Esophagus muscularis mucosa (tissue), 4 donors: Measurements from ENCODE around the gene RRM1. TPM values are rescaled to one million over a fixed set of nuclear protein-coding genes. Genes with fewer than 3 reads are reported as not detected.
"Not testable (repeated sequence)": the region's sequence is repeated elsewhere in the genome, so short reads cannot be mapped to it uniquely, and the experiment has no call there.

ENCODE experiments used
- DNase-seq: peaks from one replicate; pipeline ENCODE4 v3.0.0-alpha.2; 2017; ENCODE audit errors: extremely low spot score
- H3K27ac ChIP-seq, 4 donors: fragments of 200-600 bp; sonication (generic); replicated peaks in 1 of 4; 1 replicate in 3 of 4; 2 replicates in 1 of 4; pipeline ENCODE4 v1.5.1; 2016 to 2019; ENCODE audit warnings: mild to moderate bottlenecking in 1 of 4
- H3K27me3 ChIP-seq, 4 donors: fragments of 200-600 bp; sonication (generic); one replicate each; pipeline versions ENCODE4 v1.5.1 to v1.6.0; 2016 to 2019
- H3K36me3 ChIP-seq, 4 donors: fragments of 200-600 bp; sonication (generic); one replicate each; pipeline ENCODE4 v1.5.1; 2016 to 2019
- H3K4me1 ChIP-seq, 4 donors: fragments of 200-600 bp; sonication (generic); one replicate each; pipeline ENCODE4 v1.5.1; 2016 to 2019
- H3K4me3 ChIP-seq, 4 donors: fragments of 200-600 bp; sonication (generic); 1 replicate in 2 of 4; 2 replicates in 2 of 4; pipeline ENCODE4 v1.5.1; 2016 to 2019; ENCODE audit warnings: mild to moderate bottlenecking in 4 of 4, moderate library complexity in 1 of 4
- H3K9me3 ChIP-seq, 4 donors: fragments of 200-600 bp; sonication (generic); 1 replicate in 3 of 4; 2 replicates in 1 of 4; pipeline ENCODE4 v1.5.1; 2016 to 2019
- EP300 ChIP-seq: sonication (generic); formaldehyde crosslinking; IDR thresholded peaks from one replicate; pipeline ENCODE4 v1.6.1; 2017; ENCODE audit warnings: antibody characterized with exemption
- POLR2A ChIP-seq: fragments of 450-650 bp; IDR thresholded peaks from one replicate; pipeline ENCODE4 v1.6.1; 2017; ENCODE audit warnings: antibody characterized with exemption, moderate library complexity, mild to moderate bottlenecking, low read depth
- POLR2AphosphoS5 ChIP-seq, 2 donors: sonication (generic); formaldehyde crosslinking; IDR thresholded peaks; one replicate each; pipeline ENCODE4 v1.6.1; 2017; ENCODE audit warnings: antibody characterized with exemption in 2 of 2
- WGBS: methylation state at CpG from one replicate; pipeline ENCODE4 v1.1.5; 2018; 5-methylcytosine and 5-hydroxymethylcytosine counted together
- intact Hi-C: fragments of 100-400 bp; cut with DNase I; formaldehyde crosslinking; loops from one replicate; pipeline ENCODE4 v1.15.1; 2023
- total RNA-seq, 4 donors: library from RNA; depleted of rRNA; stranded (reverse); fragments of >200 nt; gene quantifications; one replicate each; pipeline versions ENCODE4 v1.1.0 to v1.2.1, GENCODE V29; 2016
- TF ChIP-seq, protein P1 (sequence below), 3 experiments: fragments of 200-600 bp in 2 of 3; fragments of 450-650 bp in 1 of 3; sonication (generic) in 2 of 3; IDR thresholded peaks; one replicate each; pipeline ENCODE4 v1.5.1; 2017 to 2019; ENCODE audit warnings: antibody characterized with exemption in 3 of 3, mild to moderate bottlenecking in 2 of 3, moderate library complexity in 1 of 3

The RRM1 gene
- total RNA-seq, 4 donors from 2014 or later = 26.6 to 44.0 (median 41.0) TPM

DNA sequence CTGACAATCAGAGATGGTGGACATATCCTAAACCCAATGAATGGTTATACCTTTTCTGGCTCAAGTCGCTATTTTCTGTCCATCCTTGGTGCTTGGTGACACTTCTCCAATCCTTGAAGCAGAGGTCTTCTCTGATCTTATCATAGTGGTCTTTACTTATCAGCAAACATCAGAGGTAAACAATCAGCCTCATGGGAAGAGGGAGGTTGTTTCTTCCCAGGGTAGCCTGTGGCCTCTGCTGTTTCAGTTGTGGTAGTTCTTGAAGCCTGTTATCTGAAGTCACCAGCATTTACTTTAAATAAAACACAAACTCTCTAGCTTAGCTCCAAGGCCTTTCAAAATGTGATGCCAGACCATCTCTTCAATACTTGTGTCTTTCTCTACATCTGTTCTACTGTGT is 66.7 kb downstream of the RRM1 start:
- Histone ChIP-seq H3K4me3 (no peak overlapping the region), H3K27me3 (no peaks in the 10 kb centered on the region), H3K9me3 (no peaks in the 10 kb centered on the region), H3K27ac (no peak overlapping the region), H3K4me1 (no peaks in the 10 kb centered on the region), H3K36me3 (no peaks in the 10 kb centered on the region)
- DNase-seq = no peak
- intact Hi-C loops = no loop called here
- 76% methylated on average over 1 of the region's 1 CpG for WGBS
- no peak for TF ChIP-seq EP300
- no peak for TF ChIP-seq POLR2AphosphoS5 (IDR thresholded peaks at IDR 0.05)
- no peak for TF ChIP-seq POLR2A
- TF ChIP-seq, protein P1, sequence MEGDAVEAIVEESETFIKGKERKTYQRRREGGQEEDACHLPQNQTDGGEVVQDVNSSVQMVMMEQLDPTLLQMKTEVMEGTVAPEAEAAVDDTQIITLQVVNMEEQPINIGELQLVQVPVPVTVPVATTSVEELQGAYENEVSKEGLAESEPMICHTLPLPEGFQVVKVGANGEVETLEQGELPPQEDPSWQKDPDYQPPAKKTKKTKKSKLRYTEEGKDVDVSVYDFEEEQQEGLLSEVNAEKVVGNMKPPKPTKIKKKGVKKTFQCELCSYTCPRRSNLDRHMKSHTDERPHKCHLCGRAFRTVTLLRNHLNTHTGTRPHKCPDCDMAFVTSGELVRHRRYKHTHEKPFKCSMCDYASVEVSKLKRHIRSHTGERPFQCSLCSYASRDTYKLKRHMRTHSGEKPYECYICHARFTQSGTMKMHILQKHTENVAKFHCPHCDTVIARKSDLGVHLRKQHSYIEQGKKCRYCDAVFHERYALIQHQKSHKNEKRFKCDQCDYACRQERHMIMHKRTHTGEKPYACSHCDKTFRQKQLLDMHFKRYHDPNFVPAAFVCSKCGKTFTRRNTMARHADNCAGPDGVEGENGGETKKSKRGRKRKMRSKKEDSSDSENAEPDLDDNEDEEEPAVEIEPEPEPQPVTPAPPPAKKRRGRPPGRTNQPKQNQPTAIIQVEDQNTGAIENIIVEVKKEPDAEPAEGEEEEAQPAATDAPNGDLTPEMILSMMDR (IDR thresholded peaks at IDR 0.05) = no peak

DNA sequence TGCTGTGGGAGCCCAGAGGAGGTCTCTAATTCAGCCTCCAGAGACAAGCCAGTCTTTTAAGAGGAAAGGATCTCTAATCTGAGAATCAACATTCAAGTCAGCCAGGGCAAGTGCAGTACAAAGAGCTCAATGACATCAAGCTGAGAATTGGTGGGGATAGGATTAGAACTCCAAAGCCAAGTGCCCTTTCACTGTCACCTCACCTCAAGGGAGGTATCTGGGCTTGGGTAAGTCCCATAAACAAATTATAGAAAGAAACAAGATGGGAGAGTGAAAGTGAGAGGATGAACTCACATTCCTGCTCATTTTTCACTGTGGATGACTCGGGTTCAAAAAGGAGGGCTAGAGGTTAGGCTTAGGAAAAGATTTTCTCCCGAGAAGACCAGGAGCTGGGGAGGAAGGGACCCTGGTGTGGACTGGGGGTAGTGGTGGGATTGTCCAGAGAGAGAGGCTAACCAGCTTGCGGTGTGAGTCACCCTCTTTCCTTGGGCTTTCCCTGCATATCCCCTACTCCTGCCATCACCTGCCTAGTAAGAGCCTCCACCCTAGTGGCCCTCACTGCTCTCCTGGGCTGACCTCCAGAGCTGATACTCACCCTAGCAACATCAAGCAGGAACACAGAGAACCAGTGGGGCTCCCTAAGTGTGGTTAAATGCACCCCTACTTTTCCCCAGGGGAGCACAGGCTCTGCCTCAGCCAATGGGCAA is 70.4 kb downstream of the RRM1 start:
- no peak for TF ChIP-seq POLR2AphosphoS5 (IDR thresholded peaks at IDR 0.05)
- TF ChIP-seq EP300 = no peak
- TF ChIP-seq POLR2A = no peak
- TF ChIP-seq, protein P1 (IDR thresholded peaks at IDR 0.05) = no peak
- DNase-seq = no peak
- Histone ChIP-seq H3K4me1 (no peaks in the 10 kb centered on the region), H3K9me3 (no peaks in the 10 kb centered on the region), H3K36me3 (no peaks in the 10 kb centered on the region), H3K27me3 (no peaks in the 10 kb centered on the region), H3K4me3 (no peak overlapping the region), H3K27ac (no peak overlapping the region)
- intact Hi-C loops = no loop called here
- 83% methylated on average over 3 of the region's 3 CpGs for WGBS

DNA sequence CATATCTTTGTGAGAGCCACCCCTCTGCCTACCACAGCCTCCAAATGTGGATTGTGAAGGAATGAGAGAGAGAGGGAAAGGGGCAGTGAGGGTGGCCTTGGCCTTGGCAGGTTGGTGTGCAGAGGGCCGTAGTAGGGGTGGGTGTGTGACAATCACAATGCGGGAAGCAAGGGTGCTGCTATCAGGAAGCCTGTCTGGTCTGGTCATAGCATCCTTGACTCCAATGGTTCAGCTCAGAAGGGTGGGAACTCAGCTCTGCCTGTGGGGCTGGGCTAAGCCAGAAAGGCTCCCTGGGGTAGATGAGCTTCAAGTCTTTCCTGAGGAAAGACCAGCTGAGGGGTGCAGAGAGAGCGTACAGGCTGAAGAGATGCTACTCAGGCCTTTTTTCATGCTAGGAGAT is 72.7 kb downstream of the RRM1 start:
- 98% methylated on average over 3 of the region's 3 CpGs for WGBS
- TF ChIP-seq POLR2A (no peak), POLR2AphosphoS5 (IDR thresholded peaks at IDR 0.05) (no peak), EP300 (no peak)
- TF ChIP-seq, protein P1 (IDR thresholded peaks at IDR 0.05) = no peak
- no peaks in the 10 kb centered on the region for H3K4me1 ChIP-seq
- no peaks in the 10 kb centered on the region for H3K9me3 ChIP-seq
- DNase-seq = peak; percentile 84
- intact Hi-C loops = no loop called here
- H3K4me3 ChIP-seq = no peak overlapping the region
- H3K36me3 ChIP-seq = no peaks in the 10 kb centered on the region
- H3K27ac ChIP-seq = no peak overlapping the region
- no peaks in the 10 kb centered on the region for H3K27me3 ChIP-seq

DNA sequence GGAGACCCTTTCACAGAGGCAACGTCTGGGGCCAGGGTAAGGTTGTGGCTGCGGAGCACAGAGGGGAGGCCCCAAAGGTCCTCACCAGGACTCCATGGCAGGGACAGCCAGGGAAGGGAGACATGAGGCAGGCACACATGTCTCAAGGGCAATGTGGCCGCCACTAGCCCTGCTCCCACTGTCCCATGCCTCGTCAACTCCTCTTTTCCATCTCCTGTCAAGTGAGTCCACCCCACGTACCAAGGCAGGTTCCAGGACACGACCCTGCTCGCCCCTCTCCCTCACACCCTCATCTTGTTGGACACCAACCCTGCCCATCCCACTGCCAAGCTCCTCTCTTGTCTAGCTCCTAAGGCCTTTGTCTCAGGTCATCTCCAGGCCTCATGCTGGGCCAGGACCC is 73.2 kb downstream of the RRM1 start:
- intact Hi-C loops = no loop called here
- Histone ChIP-seq H3K4me1 (no peaks in the 10 kb centered on the region), H3K36me3 (no peaks in the 10 kb centered on the region), H3K9me3 (no peaks in the 10 kb centered on the region), H3K27me3 (no peaks in the 10 kb centered on the region), H3K27ac (no peak overlapping the region), H3K4me3 (no peak overlapping the region)
- peak; percentile 85 for DNase-seq
- 84% methylated on average over 4 of the region's 7 CpGs for WGBS
- TF ChIP-seq EP300 (no peak), POLR2A (no peak), POLR2AphosphoS5 (IDR thresholded peaks at IDR 0.05) (no peak)
- TF ChIP-seq, protein P1 (IDR thresholded peaks at IDR 0.05) = no peak

DNA sequence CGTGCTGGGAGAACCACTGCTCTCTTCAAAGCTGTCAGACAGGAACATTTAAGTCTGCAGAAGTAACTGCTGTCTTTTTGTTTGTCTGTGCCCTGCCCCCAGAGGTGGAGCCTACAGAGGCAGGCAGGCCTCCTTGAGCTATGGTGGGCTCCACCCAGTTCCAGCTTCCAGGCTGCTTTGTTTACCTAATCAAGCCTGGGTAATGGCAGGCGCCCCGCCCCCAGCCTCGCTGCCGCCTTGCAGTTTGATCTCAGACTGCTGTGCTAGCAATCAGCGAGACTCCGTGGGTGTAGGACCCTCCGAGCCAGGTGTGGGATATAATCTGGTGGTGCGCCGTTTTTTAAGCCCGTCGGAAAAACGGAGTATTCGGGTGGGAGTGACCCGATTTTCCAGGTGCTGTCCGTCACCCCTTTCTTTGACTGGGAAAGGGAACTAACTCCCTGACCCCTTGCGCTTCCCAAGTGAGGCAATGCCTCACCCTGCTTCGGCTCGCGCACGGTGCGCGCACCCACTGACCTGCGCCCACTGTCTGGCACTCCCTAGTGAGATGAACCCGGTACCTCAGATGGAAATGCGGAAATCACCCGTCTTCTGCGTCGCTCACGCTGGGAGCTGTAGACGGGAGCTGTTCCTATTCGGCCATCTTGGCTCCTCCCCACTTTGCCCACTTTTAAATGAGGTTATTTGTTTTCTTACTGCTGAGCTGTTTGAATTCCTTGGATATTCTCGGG is 81.2 kb downstream of the RRM1 start:
- H3K36me3 ChIP-seq, H3K4me3 ChIP-seq, H3K4me1 ChIP-seq, intact Hi-C loops, H3K9me3 ChIP-seq, DNase-seq, H3K27me3 ChIP-seq, H3K27ac ChIP-seq: not testable (repeated sequence)
- 79% methylated on average over 27 of the region's 33 CpGs for WGBS
